Activated naive CD4-positive, alpha-beta T cell treated with anti-CD3 and anti-CD28 coated beads for 36 hours (primary cell): ENCODE results near the gene CYP11A1. TPM values are rescaled to one million over a fixed set of nuclear protein-coding genes. Genes with fewer than 3 reads are reported as not detected.

Experiments used
- CTCF ChIA-PET: fragments of 350-600 bp; sonication (Branson Sonifier 250); formaldehyde crosslinking; loops from one replicate; lab custom pipeline; 2021; ENCODE audit warnings: antibody characterized with exemption; lab: Charles Lee
- DNase-seq: peaks from one replicate; pipeline ENCODE4 v3.0.0-alpha.2; 2020
- H3K27ac Mint-ChIP-seq: one replicate; pipeline ENCODE4 v1.8.0; 2021; ENCODE audit warnings: mild to moderate bottlenecking, mixed read lengths
- H3K27me3 Mint-ChIP-seq: one replicate; pipeline ENCODE4 v1.8.0; 2021; ENCODE audit warnings: low read depth, mixed read lengths
- H3K36me3 Mint-ChIP-seq: one replicate; pipeline ENCODE4 v1.8.0; 2021; ENCODE audit warnings: low read depth, mixed read lengths
- H3K4me1 Mint-ChIP-seq: one replicate; pipeline ENCODE4 v1.8.0; 2021; ENCODE audit warnings: low read depth, mixed read lengths
- H3K4me3 Mint-ChIP-seq: one replicate; pipeline ENCODE4 v1.8.0; 2021; ENCODE audit warnings: mild to moderate bottlenecking, moderate library complexity, mixed read lengths
- H3K9me3 Mint-ChIP-seq: one replicate; pipeline ENCODE4 v1.8.0; 2021; ENCODE audit warnings: mixed read lengths
- intact Hi-C: fragments of 100-400 bp; cut with micrococcal nuclease; formaldehyde crosslinking; loops from one replicate; pipeline ENCODE4 v1.15.1; 2023
- total RNA-seq, 2 experiments: library from RNA; stranded (reverse); gene quantifications; one replicate each; pipeline ENCODE4 v1.2.3, GENCODE V29; 2021

The CYP11A1 gene
- total RNA-seq, 2 experiments from 2014 or later, result not detected

GRCh38 chr15:74377831-74378766 is 10.7 kb upstream of the CYP11A1 start:
- Mint-ChIP-seq H3K27me3 (no peaks in the 10 kb centered on the region), H3K27ac (no peak overlapping the region), H3K36me3 (no peaks in the 10 kb centered on the region), H3K9me3 (no peaks in the 10 kb centered on the region), H3K4me1 (peaks cover 64% of the 10 kb centered on the region), H3K4me3 (no peak overlapping the region)
- CTCF ChIA-PET, result interaction anchor here (0.6 to 13.8 kb wide), 7 partner anchors 26 to 405 kb away, joined by 3 to 399 read pairs (median 4); partner anchors contain the start of genes SEMA7A and UBL7
- no peak for DNase-seq
- intact Hi-C loops, result no loop called here

DNA sequence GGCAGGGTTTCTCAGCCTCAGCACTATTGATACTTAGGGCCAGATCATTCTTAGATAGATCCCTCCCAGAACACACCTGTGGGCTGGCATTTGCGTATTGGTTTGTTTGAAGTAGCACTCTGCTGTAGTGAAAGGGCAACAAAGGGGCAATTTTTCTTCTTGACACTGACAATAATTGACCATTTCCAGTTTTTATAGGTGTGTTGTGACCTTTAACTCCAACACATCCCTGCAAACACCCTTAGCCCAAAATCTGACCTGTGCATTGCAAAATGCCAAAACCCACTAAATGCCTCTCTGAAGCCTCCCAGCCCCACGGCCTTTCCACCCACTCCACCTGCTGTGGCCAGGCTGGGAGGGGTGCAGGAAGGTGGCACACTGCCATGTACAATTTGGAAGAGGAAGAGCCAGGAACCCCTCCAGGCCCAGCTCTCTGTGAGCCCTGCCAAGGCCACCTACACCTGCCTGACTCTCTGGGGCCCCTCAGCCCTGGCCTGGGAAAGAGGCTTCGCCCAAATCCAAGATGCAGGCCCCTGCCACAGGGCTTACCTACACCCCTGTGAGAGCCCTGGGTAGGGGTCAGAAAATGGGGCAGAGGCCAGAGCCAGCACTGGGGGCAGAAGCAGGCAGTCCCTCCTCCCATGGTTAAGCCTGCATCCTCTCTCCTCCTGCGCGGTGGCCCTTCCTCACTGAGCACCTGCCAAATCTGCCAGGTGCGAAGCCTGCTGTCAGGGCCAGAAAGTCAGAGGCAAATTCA is 9.6 kb upstream of the CYP11A1 start:
- H3K27ac Mint-ChIP-seq, result no peak overlapping the region

GRCh38 chr15:74376226-74376625 is 8.8 kb upstream of the CYP11A1 start:
- no peaks in the 10 kb centered on the region for H3K36me3 Mint-ChIP-seq
- H3K27ac Mint-ChIP-seq, result no peak overlapping the region
- no peaks in the 10 kb centered on the region for H3K9me3 Mint-ChIP-seq
- no peaks in the 10 kb centered on the region for H3K27me3 Mint-ChIP-seq
- peaks cover 50% of the 10 kb centered on the region for H3K4me1 Mint-ChIP-seq
- intact Hi-C loops, result no loop called here
- no peak for DNase-seq
- CTCF ChIA-PET, result interaction anchor here (0.7 to 13.8 kb wide), 15 partner anchors 9 to 417 kb away, joined by 3 to 399 read pairs (median 3); partner anchors contain the start of genes ARID3B, SEMA7A and UBL7
- H3K4me3 Mint-ChIP-seq, result no peak overlapping the region

More for the DNA sequence above, 9.6 kb upstream of the CYP11A1 start:
- CTCF ChIA-PET, result interaction anchor here (0.5 to 13.8 kb wide), 3 partner anchors 26 to 137 kb away, joined by 3 to 399 read pairs (median 7); partner anchors contain the start of gene SEMA7A
- no peaks in the 10 kb centered on the region for H3K27me3 Mint-ChIP-seq
- no peaks in the 10 kb centered on the region for H3K9me3 Mint-ChIP-seq
- no peak overlapping the region for H3K4me3 Mint-ChIP-seq
- intact Hi-C loops, result no loop called here
- DNase-seq, result no peak
- peaks cover 54% of the 10 kb centered on the region for H3K4me1 Mint-ChIP-seq
- H3K36me3 Mint-ChIP-seq, result no peaks in the 10 kb centered on the region

GRCh38 chr15:74375303-74375693 is 7.9 kb upstream of the CYP11A1 start:
- peak overlapping the region; percentile 75 for H3K4me3 Mint-ChIP-seq
- no peak overlapping the region for H3K27ac Mint-ChIP-seq
- no peaks in the 10 kb centered on the region for H3K9me3 Mint-ChIP-seq
- no peaks in the 10 kb centered on the region for H3K27me3 Mint-ChIP-seq
- CTCF ChIA-PET, result interaction anchor here (0.7 to 13.8 kb wide), 19 partner anchors 10 to 417 kb away, joined by 3 to 399 read pairs (median 4); partner anchors contain the start of genes ARID3B, SEMA7A and UBL7
- DNase-seq, result peak; percentile 95
- intact Hi-C loops, result loop anchor here (1.0 to 2.0 kb wide), 2 partner anchors 63 to 246 kb away; no protein-coding TSS in a partner anchor
- peaks cover 42% of the 10 kb centered on the region for H3K4me1 Mint-ChIP-seq
- no peaks in the 10 kb centered on the region for H3K36me3 Mint-ChIP-seq

DNA sequence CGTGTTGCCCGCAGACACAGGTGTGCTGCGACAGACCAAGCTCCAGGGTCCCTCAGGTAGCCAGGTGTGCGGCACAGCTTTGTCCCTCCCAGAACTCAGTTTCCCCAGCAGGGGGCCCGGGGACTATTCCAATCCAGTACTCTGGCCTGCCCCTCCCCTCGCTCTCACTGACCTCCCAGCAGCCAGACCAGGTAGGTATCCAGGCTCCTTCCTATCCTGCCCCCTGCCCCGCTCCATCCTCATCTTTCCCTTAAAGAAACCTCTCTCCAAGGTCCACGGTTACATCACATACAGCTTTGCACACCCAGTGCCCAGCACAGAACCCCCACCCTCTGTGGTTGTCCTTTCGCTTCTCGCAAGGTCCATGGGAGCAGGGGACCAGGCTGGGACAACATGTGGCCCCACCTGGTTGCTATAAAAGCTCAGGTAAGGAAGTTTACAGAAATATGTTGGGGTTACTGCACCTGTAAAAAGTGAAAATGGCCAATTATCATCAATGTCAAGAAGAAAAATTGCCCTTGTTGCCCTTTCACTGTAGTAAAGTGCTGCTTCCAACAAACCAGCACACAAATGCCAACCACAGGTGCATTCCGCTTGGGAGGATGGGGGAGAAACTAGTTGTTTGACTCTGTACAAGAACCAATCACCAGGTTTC is 7.3 kb upstream of the CYP11A1 start:
- no peaks in the 10 kb centered on the region for H3K27me3 Mint-ChIP-seq
- no peaks in the 10 kb centered on the region for H3K9me3 Mint-ChIP-seq
- H3K4me1 Mint-ChIP-seq, result peaks cover 39% of the 10 kb centered on the region
- H3K4me3 Mint-ChIP-seq, result peak overlapping the region; percentile 75
- CTCF ChIA-PET, result interaction anchor here (0.7 to 13.8 kb wide), 15 partner anchors 8 to 394 kb away, joined by 3 to 399 read pairs (median 4); partner anchors contain the start of genes SEMA7A and UBL7
- H3K36me3 Mint-ChIP-seq, result no peaks in the 10 kb centered on the region
- H3K27ac Mint-ChIP-seq, result no peak overlapping the region
- DNase-seq, result no peak
- intact Hi-C loops, result loop anchor here (1.0 to 2.0 kb wide), 6 partner anchors 64 to 395 kb away; partner anchors contain the start of genes ARID3B and UBL7

GRCh38 chr15:74373731-74374647 is 6.5 kb upstream of the CYP11A1 start:
- intact Hi-C loops, result loop anchor here (1.0 to 2.0 kb wide), 7 partner anchors 87 to 577 kb away; partner anchors contain the start of genes ARID3B and UBL7
- CTCF ChIA-PET, result interaction anchor here (0.7 to 13.8 kb wide), 20 partner anchors 9 to 395 kb away, joined by 3 to 399 read pairs (median 4); partner anchors contain the start of genes SEMA7A and UBL7
- Mint-ChIP-seq H3K9me3 (no peaks in the 10 kb centered on the region), H3K36me3 (no peaks in the 10 kb centered on the region), H3K27me3 (peaks cover 1% of the 10 kb centered on the region), H3K27ac (no peak overlapping the region), H3K4me3 (peak overlapping the region; percentile 75), H3K4me1 (peaks cover 31% of the 10 kb centered on the region)
- peak; percentile 97 for DNase-seq

DNA sequence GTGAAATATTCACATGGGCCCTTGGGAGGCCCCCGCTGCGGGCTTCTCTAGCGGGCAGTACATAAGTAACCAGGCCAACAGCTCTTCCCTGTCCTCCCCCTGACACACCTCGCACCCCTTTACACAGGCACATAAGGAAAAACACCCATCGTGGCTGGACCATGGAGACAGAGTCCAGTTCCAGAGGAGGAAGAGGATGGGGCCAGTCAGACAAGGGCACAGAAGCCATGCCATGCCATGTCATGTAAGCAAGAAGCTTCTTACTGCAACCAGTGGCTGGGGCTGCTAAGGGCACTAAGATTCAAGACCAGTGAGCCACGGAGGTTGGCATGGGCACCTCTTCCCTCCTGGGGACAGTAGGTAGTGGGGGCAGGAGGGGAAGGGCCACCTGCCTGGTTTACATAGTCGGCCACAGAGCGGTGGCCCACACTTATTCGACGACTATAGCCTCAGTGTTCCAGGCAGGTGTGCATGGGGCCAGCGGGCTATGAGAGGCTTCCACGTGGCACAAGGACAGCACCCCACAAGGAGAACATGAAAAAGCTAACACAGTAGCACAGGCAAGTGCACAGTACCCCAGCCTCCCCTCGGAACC is 5.7 kb upstream of the CYP11A1 start:
- H3K27ac Mint-ChIP-seq, result no peak overlapping the region
- intact Hi-C loops, result loop anchor here (1.0 to 2.0 kb wide), 2 partner anchors 259 to 578 kb away; no protein-coding TSS in a partner anchor
- no peaks in the 10 kb centered on the region for H3K9me3 Mint-ChIP-seq
- H3K4me1 Mint-ChIP-seq, result peaks cover 23% of the 10 kb centered on the region
- peaks cover 4% of the 10 kb centered on the region for H3K27me3 Mint-ChIP-seq
- no peak overlapping the region for H3K4me3 Mint-ChIP-seq
- DNase-seq, result no peak
- CTCF ChIA-PET, result interaction anchor here (0.8 to 4.7 kb wide), 13 partner anchors 10 to 396 kb away, joined by 3 to 49 read pairs (median 4); no protein-coding TSS in a partner anchor
- H3K36me3 Mint-ChIP-seq, result no peaks in the 10 kb centered on the region

DNA sequence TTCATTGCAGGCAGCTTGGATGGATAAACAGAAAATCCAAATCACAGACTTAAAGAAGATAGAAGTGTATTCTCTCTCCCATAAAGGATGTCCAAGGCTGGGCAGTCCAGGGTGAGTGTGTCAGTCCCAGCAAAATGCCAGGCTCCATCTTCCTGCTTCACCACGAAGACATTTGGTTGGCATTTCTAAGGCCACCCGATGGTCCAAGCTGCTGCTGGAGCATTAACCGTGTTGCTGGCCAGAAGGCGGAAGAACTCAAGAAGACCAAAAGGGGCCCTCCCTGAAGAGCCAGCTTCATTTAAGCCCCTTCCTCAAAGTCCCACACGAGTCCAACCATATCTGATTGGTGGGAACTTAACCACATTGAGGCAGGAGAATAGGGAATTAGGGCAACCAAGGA is 3.0 kb upstream of the CYP11A1 start:
- no peak overlapping the region for H3K4me3 Mint-ChIP-seq
- no peak for DNase-seq
- H3K9me3 Mint-ChIP-seq, result no peaks in the 10 kb centered on the region
- peaks cover 20% of the 10 kb centered on the region for H3K27me3 Mint-ChIP-seq
- no peak overlapping the region for H3K27ac Mint-ChIP-seq
- CTCF ChIA-PET, result interaction anchor here (1.4 to 4.7 kb wide), 2 partner anchors 69 to 251 kb away, joined by 3 to 49 read pairs; no protein-coding TSS in a partner anchor
- H3K36me3 Mint-ChIP-seq, result no peaks in the 10 kb centered on the region
- intact Hi-C loops, result no loop called here
- H3K4me1 Mint-ChIP-seq, result peaks cover 17% of the 10 kb centered on the region

DNA sequence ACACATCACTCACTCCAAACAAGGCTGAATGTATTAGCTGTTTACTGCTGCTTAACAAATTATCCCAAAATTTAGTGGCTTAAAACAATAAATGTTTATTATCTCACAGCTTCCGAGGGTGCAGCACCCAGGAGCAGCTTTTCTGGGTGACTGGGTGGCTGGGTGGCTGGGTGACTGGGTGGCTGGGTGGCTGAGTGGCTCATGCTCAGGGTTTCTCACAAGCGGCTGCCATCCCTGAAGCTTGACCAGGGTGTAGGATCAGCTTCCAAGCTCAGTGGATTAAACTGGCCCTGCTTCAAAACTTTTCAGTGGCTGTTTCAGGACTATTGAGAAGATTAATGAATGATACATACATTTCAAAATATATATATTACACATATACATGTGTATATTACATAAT is 2.3 kb upstream of the CYP11A1 start:
- Mint-ChIP-seq H3K4me3 (no peak overlapping the region), H3K27me3 (peaks cover 25% of the 10 kb centered on the region), H3K36me3 (no peaks in the 10 kb centered on the region), H3K4me1 (peaks cover 13% of the 10 kb centered on the region), H3K9me3 (no peaks in the 10 kb centered on the region), H3K27ac (no peak overlapping the region)
- CTCF ChIA-PET, result interaction anchor here (4.7 kb wide), 1 partner anchor 70 kb away, joined by 49 read pairs; no protein-coding TSS in a partner anchor
- no peak for DNase-seq
- intact Hi-C loops, result no loop called here

DNA sequence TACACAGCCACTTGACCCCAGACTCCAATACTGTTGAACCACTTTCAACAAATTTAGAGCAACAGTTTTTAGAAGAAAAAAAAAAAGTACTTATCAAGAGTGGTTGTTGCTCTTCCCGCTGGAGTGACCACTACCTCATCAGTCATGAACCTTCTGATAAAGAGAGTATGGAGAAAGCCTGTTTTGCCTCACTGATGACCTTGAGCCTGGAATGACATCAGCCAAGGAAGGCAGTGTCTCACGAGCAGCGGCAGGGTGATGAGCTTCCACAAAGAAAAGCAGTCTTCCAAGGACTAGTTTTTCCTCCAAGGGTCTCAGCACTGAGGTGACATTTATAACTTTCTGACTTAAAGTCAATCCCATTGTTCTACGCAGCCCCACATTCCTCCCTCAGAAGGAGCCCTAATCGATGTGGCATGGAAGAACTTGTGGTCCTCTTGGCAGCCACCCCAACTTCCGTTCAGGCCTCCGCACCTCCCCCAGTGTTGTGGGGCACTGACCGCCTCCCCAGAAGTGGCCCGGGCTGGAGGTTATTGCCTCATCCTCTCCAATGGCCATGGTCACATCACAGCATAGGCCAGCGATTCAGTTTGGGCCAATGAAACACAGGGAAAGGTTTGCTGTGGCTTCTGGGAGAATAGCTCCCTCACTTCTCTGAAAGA is 1.8 kb upstream of the CYP11A1 start:
- H3K9me3 Mint-ChIP-seq, result no peaks in the 10 kb centered on the region

More for the DNA sequence above, 1.8 kb upstream of the CYP11A1 start:
- peaks cover 29% of the 10 kb centered on the region for H3K27me3 Mint-ChIP-seq
- no peak for DNase-seq
- no peak overlapping the region for H3K4me3 Mint-ChIP-seq
- CTCF ChIA-PET, result interaction anchor here (0.7 to 4.7 kb wide), 2 partner anchors 70 to 113 kb away, joined by 3 to 49 read pairs; no protein-coding TSS in a partner anchor
- H3K36me3 Mint-ChIP-seq, result no peaks in the 10 kb centered on the region
- no peak overlapping the region for H3K27ac Mint-ChIP-seq
- intact Hi-C loops, result no loop called here
- H3K4me1 Mint-ChIP-seq, result peaks cover 8% of the 10 kb centered on the region
